COLO668 (cell line): ENCODE results near the gene IFIT2.
"Not testable (repeated sequence)": the region's sequence is repeated elsewhere in the genome, so short reads cannot be mapped to it uniquely, and the experiment has no call there.

Experiments used
- DNase-seq: peaks from one replicate; lab custom pipeline; 2025; ENCODE audit not compliant: unreplicated experiment; lab: John Stamatoyannopoulos, UW

IFIT2 gene

GRCh38 chr10:89306434-89307268 is 4.8 kb downstream of the IFIT2 start:
- no peak for DNase-seq

GRCh38 chr10:89307269-89307577 is 5.4 kb downstream of the IFIT2 start:
- no peak for DNase-seq

GRCh38 chr10:89308266-89308665 is 6.4 kb downstream of the IFIT2 start:
- DNase-seq: no peak

- DNase-seq: no peak
Observed at GRCh38 chr10:89308736-89309135, 6.9 kb downstream of the IFIT2 start.

- DNase-seq: no peak
Observed at GRCh38 chr10:89309156-89310055, 7.6 kb downstream of the IFIT2 start.

- no peak for DNase-seq
Observed at GRCh38 chr10:89310056-89310893, 8.4 kb downstream of the IFIT2 start.

GRCh38 chr10:89312973-89313372 is 11.1 kb downstream of the IFIT2 start:
- DNase-seq: no peak

- DNase-seq: no peak
Observed at GRCh38 chr10:89314676-89315075, 12.8 kb downstream of the IFIT2 start.

GRCh38 chr10:89318047-89318446 is 16.2 kb downstream of the IFIT2 start:
- DNase-seq: not testable (repeated sequence)

GRCh38 chr10:89325081-89325480 is 23.2 kb downstream of the IFIT2 start:
- DNase-seq: not testable (repeated sequence)

GRCh38 chr10:89325856-89326255 is 24.0 kb downstream of the IFIT2 start:
- not testable (repeated sequence) for DNase-seq

GRCh38 chr10:89327803-89328441 is 26.1 kb downstream of the IFIT2 start, which contains the start of gene IFIT3:
Gene IFIT3, plus strand, starts transcription at chr10:89327997. Its CDS starts 77 bp downstream, at chr10:89328074.
- peak; percentile 3 for DNase-seq

- no peak for DNase-seq
Observed at GRCh38 chr10:89329151-89329550, 27.3 kb downstream of the IFIT2 start.

GRCh38 chr10:89330014-89330413 is 28.2 kb downstream of the IFIT2 start:
- not testable (repeated sequence) for DNase-seq

- no peak for DNase-seq
Observed at GRCh38 chr10:89330537-89331212, 28.8 kb downstream of the IFIT2 start.

GRCh38 chr10:89331487-89332122 is 29.8 kb downstream of the IFIT2 start:
- not testable (repeated sequence) for DNase-seq

GRCh38 chr10:89332123-89332633 is 30.3 kb downstream of the IFIT2 start:
- no peak for DNase-seq

GRCh38 chr10:89335226-89335625 is 33.4 kb downstream of the IFIT2 start:
- no peak for DNase-seq

GRCh38 chr10:89336241-89336640 is 34.4 kb downstream of the IFIT2 start:
- DNase-seq: no peak
